ENCODE data around the gene FNDC3B. TPM values are rescaled to one million over a fixed set of nuclear protein-coding genes. Genes with fewer than 3 reads are reported as not detected.

FNDC3B gene
- total and polyA plus RNA-seq, 9 of the 15 experiments (the other 6 are each of a cell fraction or from before 2014, with no cell fraction given), result 7.0 to 35.8 (median 16.2) TPM

- peak in 1 of 2 experiments; percentile 77; a peak in 2 of 3 replicates for TF ChIP-seq CBX3 (IDR thresholded peaks at IDR 0.05; ENCODE audit: borderline replicate concordance in 1 of 2, low read length in 2 of 2)
- TF ChIP-seq FOXA3 (CRISPR knock-in tag; conservative IDR thresholded peaks at IDR 0.05 in 1 of 2, IDR thresholded peaks at IDR 0.05 in 1 of 2), result peak in 1 of 2 experiments; percentile 75; a peak in 1 of 4 replicates
- no peak for TF ChIP-seq HNRNPH1 (optimal IDR thresholded peaks at IDR 0.05; ENCODE audit: low read depth, low read length)
- no peak for TF ChIP-seq CREB5 (CRISPR knock-in tag; IDR thresholded peaks at IDR 0.05)
- TF ChIP-seq, protein P1, sequence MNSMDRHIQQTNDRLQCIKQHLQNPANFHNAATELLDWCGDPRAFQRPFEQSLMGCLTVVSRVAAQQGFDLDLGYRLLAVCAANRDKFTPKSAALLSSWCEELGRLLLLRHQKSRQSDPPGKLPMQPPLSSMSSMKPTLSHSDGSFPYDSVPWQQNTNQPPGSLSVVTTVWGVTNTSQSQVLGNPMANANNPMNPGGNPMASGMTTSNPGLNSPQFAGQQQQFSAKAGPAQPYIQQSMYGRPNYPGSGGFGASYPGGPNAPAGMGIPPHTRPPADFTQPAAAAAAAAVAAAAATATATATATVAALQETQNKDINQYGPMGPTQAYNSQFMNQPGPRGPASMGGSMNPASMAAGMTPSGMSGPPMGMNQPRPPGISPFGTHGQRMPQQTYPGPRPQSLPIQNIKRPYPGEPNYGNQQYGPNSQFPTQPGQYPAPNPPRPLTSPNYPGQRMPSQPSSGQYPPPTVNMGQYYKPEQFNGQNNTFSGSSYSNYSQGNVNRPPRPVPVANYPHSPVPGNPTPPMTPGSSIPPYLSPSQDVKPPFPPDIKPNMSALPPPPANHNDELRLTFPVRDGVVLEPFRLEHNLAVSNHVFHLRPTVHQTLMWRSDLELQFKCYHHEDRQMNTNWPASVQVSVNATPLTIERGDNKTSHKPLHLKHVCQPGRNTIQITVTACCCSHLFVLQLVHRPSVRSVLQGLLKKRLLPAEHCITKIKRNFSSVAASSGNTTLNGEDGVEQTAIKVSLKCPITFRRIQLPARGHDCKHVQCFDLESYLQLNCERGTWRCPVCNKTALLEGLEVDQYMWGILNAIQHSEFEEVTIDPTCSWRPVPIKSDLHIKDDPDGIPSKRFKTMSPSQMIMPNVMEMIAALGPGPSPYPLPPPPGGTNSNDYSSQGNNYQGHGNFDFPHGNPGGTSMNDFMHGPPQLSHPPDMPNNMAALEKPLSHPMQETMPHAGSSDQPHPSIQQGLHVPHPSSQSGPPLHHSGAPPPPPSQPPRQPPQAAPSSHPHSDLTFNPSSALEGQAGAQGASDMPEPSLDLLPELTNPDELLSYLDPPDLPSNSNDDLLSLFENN (IDR thresholded peaks at IDR 0.05; ENCODE audit: low read depth in 2 of 2, low read length in 2 of 2), result peak in 1 of 2 experiments; percentile 66; a peak in 2 of 4 replicates
- TF ChIP-seq HNRNPL (IDR thresholded peaks at IDR 0.05; ENCODE audit: low read depth, low read length), result no peak
- TF ChIP-seq TCF7 (IDR thresholded peaks at IDR 0.05; ENCODE audit: borderline replicate concordance), result peak; percentile 54; the same call in 1 of the 2 replicates
- TF ChIP-seq, protein P2, sequence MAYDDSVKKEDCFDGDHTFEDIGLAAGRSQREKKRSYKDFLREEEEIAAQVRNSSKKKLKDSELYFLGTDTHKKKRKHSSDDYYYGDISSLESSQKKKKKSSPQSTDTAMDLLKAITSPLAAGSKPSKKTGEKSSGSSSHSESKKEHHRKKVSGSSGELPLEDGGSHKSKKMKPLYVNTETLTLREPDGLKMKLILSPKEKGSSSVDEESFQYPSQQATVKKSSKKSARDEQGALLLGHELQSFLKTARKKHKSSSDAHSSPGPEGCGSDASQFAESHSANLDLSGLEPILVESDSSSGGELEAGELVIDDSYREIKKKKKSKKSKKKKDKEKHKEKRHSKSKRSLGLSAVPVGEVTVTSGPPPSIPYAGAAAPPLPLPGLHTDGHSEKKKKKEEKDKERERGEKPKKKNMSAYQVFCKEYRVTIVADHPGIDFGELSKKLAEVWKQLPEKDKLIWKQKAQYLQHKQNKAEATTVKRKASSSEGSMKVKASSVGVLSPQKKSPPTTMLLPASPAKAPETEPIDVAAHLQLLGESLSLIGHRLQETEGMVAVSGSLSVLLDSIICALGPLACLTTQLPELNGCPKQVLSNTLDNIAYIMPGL (CRISPR knock-in tag; IDR thresholded peaks at IDR 0.05), result no peak
- peak; percentile 74; the same call in 1 of the 2 replicates for TF ChIP-seq SMARCC2 (IDR thresholded peaks at IDR 0.05; ENCODE audit: low read depth)
- peak in 1 of 2 experiments; percentile 71; a peak in 2 of 4 replicates for TF ChIP-seq ARNT (IDR thresholded peaks at IDR 0.05)
- TF ChIP-seq CREBBP (IDR thresholded peaks at IDR 0.05; ENCODE audit: low read depth, low read length), result no peak
- TF ChIP-seq JUND (IDR thresholded peaks at IDR 0.05; ENCODE audit: borderline replicate concordance, low read depth, low read length), result peak; percentile 99
- peak; percentile 98 for TF ChIP-seq JUND (tag; IDR thresholded peaks at IDR 0.05; ENCODE audit: borderline replicate concordance, low read depth, low read length)
- 0 out of 2 replicates have a peak, but pooled peaks have one; percentile 58 for TF ChIP-seq TARDBP (IDR thresholded peaks at IDR 0.05)
- TF ChIP-seq FOXJ3 (CRISPR knock-in tag; IDR thresholded peaks at IDR 0.05), result peak; percentile 79; the same call in 1 of the 2 replicates
- TF ChIP-seq FOS (IDR thresholded peaks at IDR 0.05; ENCODE audit: extremely low read depth, insufficient read length), result peak; percentile 80
- TF ChIP-seq HLTF (IDR thresholded peaks at IDR 0.05), result no peak
- no peak for TF ChIP-seq ZNF830 (CRISPR knock-in tag; IDR thresholded peaks at IDR 0.05)
- no peak for TF ChIP-seq ZNF76 (CRISPR knock-in tag; IDR thresholded peaks at IDR 0.05; ENCODE audit: borderline replicate concordance)
- TF ChIP-seq, protein P3, sequence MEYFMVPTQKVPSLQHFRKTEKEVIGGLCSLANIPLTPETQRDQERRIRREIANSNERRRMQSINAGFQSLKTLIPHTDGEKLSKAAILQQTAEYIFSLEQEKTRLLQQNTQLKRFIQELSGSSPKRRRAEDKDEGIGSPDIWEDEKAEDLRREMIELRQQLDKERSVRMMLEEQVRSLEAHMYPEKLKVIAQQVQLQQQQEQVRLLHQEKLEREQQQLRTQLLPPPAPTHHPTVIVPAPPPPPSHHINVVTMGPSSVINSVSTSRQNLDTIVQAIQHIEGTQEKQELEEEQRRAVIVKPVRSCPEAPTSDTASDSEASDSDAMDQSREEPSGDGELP (CRISPR knock-in tag; IDR thresholded peaks at IDR 0.05; ENCODE audit: borderline replicate concordance), result peak; percentile 68
Measured at GRCh38 chr3:172129850-172130716, 90.7 kb downstream of the FNDC3B start (continued).
